Endothelial cell (in vitro differentiated cells): ENCODE data around the gene CELSR3. TPM values are rescaled to one million over a fixed set of nuclear protein-coding genes. Genes with fewer than 3 reads are reported as not detected.

Experiments used
- DNase-seq: peaks from one replicate; pipeline ENCODE4 v3.0.0; 2021; ENCODE audit warnings: low spot score
- H3K27ac Mint-ChIP-seq: one replicate; pipeline ENCODE4 v1.8.0; 2021; ENCODE audit warnings: mixed read lengths, inconsistent platforms; ENCODE audit not compliant: unreplicated experiment
- H3K27me3 Mint-ChIP-seq: one replicate; pipeline ENCODE4 v1.8.0; 2021; ENCODE audit warnings: mild to moderate bottlenecking, moderate library complexity, mixed read lengths, inconsistent platforms; ENCODE audit not compliant: unreplicated experiment
- H3K36me3 Mint-ChIP-seq: one replicate; pipeline ENCODE4 v1.8.0; 2021; ENCODE audit warnings: mild to moderate bottlenecking, low read depth, mixed read lengths, inconsistent platforms; ENCODE audit not compliant: unreplicated experiment
- H3K4me1 Mint-ChIP-seq: one replicate; pipeline ENCODE4 v1.8.0; 2021; ENCODE audit warnings: mild to moderate bottlenecking, mixed read lengths, inconsistent platforms; ENCODE audit not compliant: unreplicated experiment
- H3K4me3 Mint-ChIP-seq: one replicate; pipeline ENCODE4 v1.8.0; 2021; ENCODE audit warnings: mild to moderate bottlenecking, mixed read lengths, inconsistent platforms; ENCODE audit not compliant: unreplicated experiment
- H3K9me3 Mint-ChIP-seq: one replicate; pipeline ENCODE4 v1.8.0; 2021; ENCODE audit warnings: mixed read lengths, inconsistent platforms; ENCODE audit not compliant: unreplicated experiment
- CTCF ChIP-seq: fragments of 200-600 bp; sonication (generic); IDR thresholded peaks from one replicate; pipeline ENCODE4 v1.5.0; 2021; ENCODE audit warnings: antibody characterized with exemption; ENCODE audit not compliant: unreplicated experiment
- total RNA-seq: library from RNA; stranded (reverse); fragmentation: NEBNext Ultra II Directional; extraction: Animal tissue kit (Norgen Biotek cat#: 25700); gene quantifications from one replicate; pipeline ENCODE4 v1.2.1, GENCODE V29; 2021; ENCODE audit not compliant: unreplicated experiment

Gene CELSR3
- total RNA-seq, 1 donor from 2014 or later = 7.6 TPM

DNA sequence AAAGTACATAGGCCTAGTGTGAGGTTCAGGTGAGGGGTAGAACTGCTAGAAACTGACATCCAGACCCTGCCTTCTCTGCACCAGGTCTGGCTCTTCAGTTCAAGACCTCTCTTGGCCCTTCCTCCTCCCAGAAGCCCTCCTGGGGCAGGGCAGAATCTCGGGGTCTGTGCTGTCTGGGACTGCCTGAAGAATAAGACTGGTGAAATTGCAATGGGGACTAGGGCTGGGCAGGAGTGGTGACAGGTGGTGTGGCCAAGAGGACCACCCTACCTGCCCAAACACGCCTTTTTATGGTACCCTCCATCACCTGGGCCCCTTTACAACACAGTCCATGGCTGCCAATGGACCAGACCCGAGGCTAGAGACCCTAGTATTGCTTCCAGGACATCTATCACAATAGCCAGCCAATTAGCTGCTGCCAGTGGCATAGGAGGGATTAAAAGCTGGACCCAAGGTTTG, 24.6 kb upstream of the CELSR3 start:
- H3K4me3 Mint-ChIP-seq = no peak overlapping the region
- TF ChIP-seq CTCF = no peak
- no peaks in the 10 kb centered on the region for H3K9me3 Mint-ChIP-seq
- H3K4me1 Mint-ChIP-seq = peaks cover 27% of the 10 kb centered on the region
- H3K27me3 Mint-ChIP-seq = peaks cover 11% of the 10 kb centered on the region
- H3K36me3 Mint-ChIP-seq = peaks cover 23% of the 10 kb centered on the region
- no peak for DNase-seq
- no peak overlapping the region for H3K27ac Mint-ChIP-seq

- H3K27me3 Mint-ChIP-seq = peaks cover 11% of the 10 kb centered on the region
- no peaks in the 10 kb centered on the region for H3K9me3 Mint-ChIP-seq
- H3K27ac Mint-ChIP-seq = peak overlapping the region; percentile 26
- no peak for TF ChIP-seq CTCF
- DNase-seq = no peak
- peaks cover 27% of the 10 kb centered on the region for H3K4me1 Mint-ChIP-seq
- peaks cover 27% of the 10 kb centered on the region for H3K36me3 Mint-ChIP-seq
- peak overlapping the region; percentile 94 for H3K4me3 Mint-ChIP-seq
These were observed 24.0 kb upstream of the CELSR3 start for GRCh38 chr3:48686538-48687219.

DNA sequence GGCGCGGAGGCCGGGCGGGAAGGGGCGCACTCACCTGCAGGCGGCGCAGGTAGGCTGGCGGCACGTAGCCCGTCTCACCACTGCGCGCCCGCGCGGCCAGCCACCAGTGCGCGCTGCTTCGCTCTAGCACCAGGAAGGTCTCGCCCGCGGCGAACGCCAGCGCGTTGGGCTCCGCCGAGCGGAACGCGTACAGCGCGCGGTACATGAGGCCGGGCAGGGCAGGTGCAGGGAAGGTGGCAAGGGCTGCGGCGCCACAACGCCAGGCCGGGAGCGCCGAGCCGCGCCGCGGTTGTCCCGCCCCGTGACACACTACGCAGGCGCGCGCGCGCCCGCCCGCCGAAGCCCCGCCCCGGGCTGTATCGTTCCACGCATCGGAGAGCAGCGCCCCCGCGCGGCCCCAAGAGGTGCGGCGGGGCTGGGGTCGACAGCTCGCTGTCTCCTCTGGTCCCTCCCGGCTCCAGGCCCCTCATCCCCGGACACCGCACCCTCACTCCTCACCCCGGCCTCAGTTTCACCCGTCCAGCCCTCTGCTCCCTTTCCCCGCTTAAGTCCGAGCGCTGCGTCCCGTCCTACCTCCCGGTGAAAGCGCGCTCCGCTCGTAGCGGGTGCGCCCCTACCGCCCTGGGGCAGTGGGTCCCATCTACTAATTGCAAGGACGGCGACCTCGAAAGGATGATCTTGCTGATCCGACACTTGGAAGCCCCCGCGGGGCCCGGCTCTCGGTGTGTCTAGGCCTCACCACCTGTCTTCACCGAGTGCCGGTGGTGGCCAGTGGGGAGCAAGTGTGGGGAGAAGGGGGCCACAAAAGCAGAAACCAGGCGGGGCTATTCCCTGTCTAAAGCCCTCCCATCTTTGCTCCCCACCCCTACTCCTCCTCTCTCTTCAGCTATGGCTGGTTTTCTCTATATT, 23.2 kb upstream of the CELSR3 start, which contains the start of gene NCKIPSD:
Gene NCKIPSD (minus strand): TSS at position 313 of the 909 bp plus-strand sequence. CDS start 108 bp downstream, at position 205.
- peaks cover 24% of the 10 kb centered on the region for H3K36me3 Mint-ChIP-seq
- TF ChIP-seq CTCF = peak; percentile 96
- peaks cover 12% of the 10 kb centered on the region for H3K27me3 Mint-ChIP-seq
- peak within 1 kb of the TSS; percentile 64 for H3K27ac Mint-ChIP-seq
- DNase-seq = peak; percentile 96
- H3K4me3 Mint-ChIP-seq = peak within 1 kb of the TSS; percentile 94
- peaks cover 28% of the 10 kb centered on the region for H3K4me1 Mint-ChIP-seq
- H3K9me3 Mint-ChIP-seq = no peaks in the 10 kb centered on the region

GRCh38 chr3:48685293-48685602, 22.6 kb upstream of the CELSR3 start:
- peaks cover 30% of the 10 kb centered on the region for H3K36me3 Mint-ChIP-seq
- DNase-seq = no peak
- no peak for TF ChIP-seq CTCF
- H3K4me1 Mint-ChIP-seq = peaks cover 33% of the 10 kb centered on the region
- H3K27ac Mint-ChIP-seq = no peak overlapping the region
- peaks cover 18% of the 10 kb centered on the region for H3K27me3 Mint-ChIP-seq
- peak overlapping the region; percentile 90 for H3K4me3 Mint-ChIP-seq
- H3K9me3 Mint-ChIP-seq = no peaks in the 10 kb centered on the region
